Liver (tissue), 9 donors: ENCODE measurements around the gene INSIG2. TPM values are rescaled to one million over a fixed set of nuclear protein-coding genes. Genes with fewer than 3 reads are reported as not detected.

Experiments used
- DNase-seq: peaks from one replicate; pipeline ENCODE4 v3.0.0-alpha.2; 2017; ENCODE audit warnings: low spot score
- H3K27ac ChIP-seq, 2 donors: one replicate each; pipeline ENCODE4 v1.7.0; 2013; ENCODE audit warnings: inconsistent platforms in 2 of 2, low read length in 2 of 2, control low read depth in 1 of 2, low read depth in 1 of 2, mild to moderate bottlenecking in 1 of 2
- H3K27me3 ChIP-seq, 4 donors: one replicate each; pipeline versions ENCODE4 v1.6.1 to v1.7.0; 2013; ENCODE audit warnings: low read length in 3 of 4, inconsistent platforms in 1 of 4, mild to moderate bottlenecking in 1 of 4, moderate library complexity in 1 of 4; ENCODE audit not compliant: control insufficient read depth in 4 of 4, insufficient read depth in 4 of 4
- H3K36me3 ChIP-seq, 4 donors: one replicate each; pipeline versions ENCODE4 v1.6.1 to v1.7.0; 2013; ENCODE audit warnings: low read length in 3 of 4, mild to moderate bottlenecking in 3 of 4, low read depth in 1 of 4, moderate library complexity in 1 of 4; ENCODE audit not compliant: control insufficient read depth in 4 of 4, insufficient read depth in 3 of 4
- H3K4me1 ChIP-seq, 4 donors: one replicate each; pipeline versions ENCODE4 v1.6.1 to v1.7.0; 2013; ENCODE audit warnings: low read length in 3 of 4, mild to moderate bottlenecking in 3 of 4, moderate library complexity in 1 of 4; ENCODE audit not compliant: control insufficient read depth in 4 of 4, insufficient read depth in 4 of 4
- H3K4me3 ChIP-seq, 3 donors: one replicate each; pipeline versions ENCODE4 v1.6.1 to v1.7.0; 2013; ENCODE audit warnings: low read length in 3 of 3, control low read depth in 1 of 3, low read depth in 1 of 3, mild to moderate bottlenecking in 1 of 3
- H3K9ac ChIP-seq, 2 donors: one replicate each; pipeline ENCODE4 v1.7.0; 2013; ENCODE audit warnings: low read length in 2 of 2, mild to moderate bottlenecking in 2 of 2, moderate library complexity in 2 of 2, control low read depth in 1 of 2, low read depth in 1 of 2
- H3K9me3 ChIP-seq, 4 donors: one replicate each; pipeline versions ENCODE4 v1.6.1 to v1.7.0; 2013; ENCODE audit warnings: low read length in 3 of 4; ENCODE audit not compliant: control insufficient read depth in 4 of 4
- ATF3 ChIP-seq: IDR thresholded peaks from 2 replicates; pipeline ENCODE4 v1.6.1; 2016; ENCODE audit warnings: antibody characterized with exemption
- CTCF ChIP-seq: fragments of 150-350 bp; IDR thresholded peaks from 2 replicates; pipeline ENCODE4 v1.5.1; 2017; ENCODE audit warnings: improper control_type of control experiment, low read depth, low read length; ENCODE audit not compliant: missing input control
- EGR1 ChIP-seq, 2 donors: IDR thresholded peaks; 2 replicates each; pipeline ENCODE4 v1.6.1; 2016 to 2018; ENCODE audit warnings: antibody characterized with exemption in 2 of 2, low read depth in 2 of 2
- FOXA1 ChIP-seq: IDR thresholded peaks from 2 replicates; pipeline ENCODE4 v1.6.1; 2016; ENCODE audit warnings: antibody characterized with exemption
- FOXA2 ChIP-seq: IDR thresholded peaks from 2 replicates; pipeline ENCODE4 v1.6.1; 2016; ENCODE audit warnings: antibody characterized with exemption
- GABPA ChIP-seq, 2 donors: IDR thresholded peaks in 1 of 2; conservative IDR thresholded peaks in 1 of 2; 2 replicates each; pipeline ENCODE4 v1.6.1; 2016; ENCODE audit warnings: antibody characterized with exemption in 2 of 2, mild to moderate bottlenecking in 1 of 2, moderate library complexity in 1 of 2
- HNF4A ChIP-seq, 2 donors: conservative IDR thresholded peaks; 2 replicates each; pipeline ENCODE4 v1.6.1; 2016; ENCODE audit warnings: antibody characterized with exemption in 2 of 2, mild to moderate bottlenecking in 2 of 2
- HNF4G ChIP-seq: IDR thresholded peaks from 2 replicates; pipeline ENCODE4 v1.6.1; 2016; ENCODE audit warnings: antibody characterized with exemption
- JUND ChIP-seq, 2 donors: IDR thresholded peaks; 2 replicates each; pipeline ENCODE4 v1.6.1; 2016; ENCODE audit warnings: antibody characterized with exemption in 2 of 2
- MAX ChIP-seq: IDR thresholded peaks from 2 replicates; pipeline ENCODE4 v1.6.1; 2016; ENCODE audit warnings: antibody characterized with exemption
- NR2F2 ChIP-seq: IDR thresholded peaks from 2 replicates; pipeline ENCODE4 v1.6.1; 2016; ENCODE audit warnings: antibody characterized with exemption
- RAD21 ChIP-seq, 2 donors: IDR thresholded peaks; 2 replicates each; pipeline ENCODE4 v1.6.1; 2016; ENCODE audit warnings: antibody characterized with exemption in 2 of 2, mild to moderate bottlenecking in 2 of 2
- REST ChIP-seq: IDR thresholded peaks from 2 replicates; pipeline ENCODE4 v1.6.1; 2016; ENCODE audit warnings: antibody characterized with exemption, mild to moderate bottlenecking
- RXRA ChIP-seq, 2 donors: IDR thresholded peaks; 2 replicates each; pipeline ENCODE4 v1.6.1; 2017 to 2018; ENCODE audit warnings: antibody characterized with exemption in 2 of 2, mild to moderate bottlenecking in 1 of 2
- SP1 ChIP-seq: IDR thresholded peaks from 2 replicates; pipeline ENCODE4 v1.6.1; 2018; ENCODE audit warnings: antibody characterized with exemption, mild to moderate bottlenecking
- TAF1 ChIP-seq: conservative IDR thresholded peaks from 2 replicates; pipeline ENCODE4 v1.6.1; 2016; ENCODE audit warnings: antibody characterized with exemption, mild to moderate bottlenecking
- YY1 ChIP-seq: IDR thresholded peaks from 2 replicates; pipeline ENCODE4 v1.6.1; 2016; ENCODE audit warnings: antibody characterized with exemption, mild to moderate bottlenecking
- ZBTB33 ChIP-seq: IDR thresholded peaks from 2 replicates; pipeline ENCODE4 v1.6.1; 2016; ENCODE audit warnings: antibody characterized with exemption
- WGBS: extraction: QIAGEN DNeasy Blood & Tissue Kit; methylation state at CpG from one replicate; pipeline ENCODE4 v1.1.7; 2013; 5-methylcytosine and 5-hydroxymethylcytosine counted together
- polyA plus RNA-seq, 2 donors: library from polyadenylated mRNA; stranded (reverse) in 1 of 2; unstranded in 1 of 2; fragments of 200-250 nt in 1 of 2; fragments of >200 nt in 1 of 2; fragmentation: Nextera tagmentation in 1 of 2; extraction: Ambion mirVana in 1 of 2; gene quantifications; one replicate each; pipeline versions ENCODE4 v1.2.1 to v1.2.3, GENCODE V29; 2013 to 2015
- total RNA-seq, 2 donors: library from RNA; depleted of rRNA; stranded (reverse); fragments of >200 nt; gene quantifications; one replicate each; pipeline ENCODE4 v1.2.3, GENCODE V29; 2014
- donor health status: healthy.
- donor health status: healthy.
- donor health status: healthy.
- donor health status: healthy.
- donor health status: healthy.

The INSIG2 gene
- total and polyA plus RNA-seq, 4 donors: 11.3 to 18.5 (median 15.6) TPM

GRCh38 chr2:118151831-118152230, 63.6 kb downstream of the INSIG2 start:
- Histone ChIP-seq H3K9me3 (no peaks in the 10 kb centered on the region), H3K4me1 (peaks cover 0 to 20% (median 5%) of the 10 kb centered on the region in 4 donors), H3K9ac (no peak overlapping the region), H3K36me3 (no peaks in the 10 kb centered on the region), H3K27me3 (no peaks in the 10 kb centered on the region), H3K4me3 (no peak overlapping the region), H3K27ac (no peak overlapping the region)
- 96% methylated on average over 1 of the region's 1 CpG for WGBS
- TF ChIP-seq ZBTB33 (no peak), JUND (IDR thresholded peaks at IDR 0.05) (no peak), TAF1 (no peak), ATF3 (no peak), RAD21 (IDR thresholded peaks at IDR 0.05) (no peak), HNF4G (no peak), HNF4A (conservative IDR thresholded peaks at IDR 0.05) (no peak), RXRA (IDR thresholded peaks at IDR 0.05) (no peak), EGR1 (IDR thresholded peaks at IDR 0.05; ENCODE audit: low read depth in 2 of 2) (no peak), SP1 (no peak), REST (no peak), NR2F2 (no peak), FOXA2 (no peak)
- no peak for DNase-seq

- Histone ChIP-seq H3K4me3 (no peak overlapping the region), H3K27ac (no peak overlapping the region), H3K27me3 (no peaks in the 10 kb centered on the region), H3K36me3 (no peaks in the 10 kb centered on the region), H3K9me3 (no peaks in the 10 kb centered on the region), H3K9ac (no peak overlapping the region), H3K4me1 (peaks cover 0 to 4% (median 2%) of the 10 kb centered on the region in 4 donors)
- 72% methylated on average over 4 of the region's 4 CpGs for WGBS
- TF ChIP-seq FOXA2 (no peak), NR2F2 (no peak), GABPA (IDR thresholded peaks at IDR 0.05 in 1 of 2, conservative IDR thresholded peaks at IDR 0.05 in 1 of 2) (no peak), RAD21 (IDR thresholded peaks at IDR 0.05) (no peak), HNF4A (conservative IDR thresholded peaks at IDR 0.05) (no peak), ZBTB33 (no peak), REST (no peak), RXRA (IDR thresholded peaks at IDR 0.05) (no peak), JUND (IDR thresholded peaks at IDR 0.05) (no peak), YY1 (no peak), TAF1 (no peak), CTCF (no peak), MAX (no peak), SP1 (no peak), ATF3 (no peak), HNF4G (no peak), FOXA1 (no peak), EGR1 (IDR thresholded peaks at IDR 0.05; ENCODE audit: low read depth in 2 of 2) (no peak)
- no peak for DNase-seq
Observed at GRCh38 chr2:118153433-118153832, 65.2 kb downstream of the INSIG2 start.
